IgD-negative memory B cell (primary cell): ENCODE measurements around the gene MED8. TPM values are rescaled to one million over a fixed set of nuclear protein-coding genes. Genes with fewer than 3 reads are reported as not detected.

ENCODE experiments used
- H3K27ac Mint-ChIP-seq, 3 donors: one replicate each; pipeline ENCODE4 v1.8.0; 2020 to 2022; ENCODE audit warnings: mild to moderate bottlenecking in 3 of 3, mixed read lengths in 3 of 3, moderate library complexity in 1 of 3
- H3K27me3 Mint-ChIP-seq: one replicate; pipeline ENCODE4 v1.8.0; 2021; ENCODE audit warnings: mixed read lengths
- H3K36me3 Mint-ChIP-seq: one replicate; pipeline ENCODE4 v1.8.0; 2020; ENCODE audit warnings: mild to moderate bottlenecking, mixed read lengths
- H3K4me1 Mint-ChIP-seq, 3 donors: one replicate each; pipeline ENCODE4 v1.8.0; 2020 to 2022; ENCODE audit warnings: mixed read lengths in 3 of 3, mild to moderate bottlenecking in 1 of 3
- H3K4me3 Mint-ChIP-seq, 4 donors: one replicate each; pipeline ENCODE4 v1.8.0; 2020 to 2022; ENCODE audit warnings: mild to moderate bottlenecking in 4 of 4, mixed read lengths in 4 of 4, moderate library complexity in 3 of 4
- H3K9me3 Mint-ChIP-seq, 3 donors: one replicate each; pipeline ENCODE4 v1.8.0; 2020 to 2021; ENCODE audit warnings: mixed read lengths in 3 of 3, mild to moderate bottlenecking in 1 of 3
- polyA plus RNA-seq: library from polyadenylated mRNA; unstranded; fragments of 300-500 nt; fragmentation: Illumina TruSeq; gene quantifications from one replicate; pipeline ENCODE4 v1.2.3, GENCODE V29; 2021

Gene MED8, protein sequence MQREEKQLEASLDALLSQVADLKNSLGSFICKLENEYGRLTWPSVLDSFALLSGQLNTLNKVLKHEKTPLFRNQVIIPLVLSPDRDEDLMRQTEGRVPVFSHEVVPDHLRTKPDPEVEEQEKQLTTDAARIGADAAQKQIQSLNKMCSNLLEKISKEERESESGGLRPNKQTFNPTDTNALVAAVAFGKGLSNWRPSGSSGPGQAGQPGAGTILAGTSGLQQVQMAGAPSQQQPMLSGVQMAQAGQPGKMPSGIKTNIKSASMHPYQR
- polyA plus RNA-seq: 45.4 TPM

DNA sequence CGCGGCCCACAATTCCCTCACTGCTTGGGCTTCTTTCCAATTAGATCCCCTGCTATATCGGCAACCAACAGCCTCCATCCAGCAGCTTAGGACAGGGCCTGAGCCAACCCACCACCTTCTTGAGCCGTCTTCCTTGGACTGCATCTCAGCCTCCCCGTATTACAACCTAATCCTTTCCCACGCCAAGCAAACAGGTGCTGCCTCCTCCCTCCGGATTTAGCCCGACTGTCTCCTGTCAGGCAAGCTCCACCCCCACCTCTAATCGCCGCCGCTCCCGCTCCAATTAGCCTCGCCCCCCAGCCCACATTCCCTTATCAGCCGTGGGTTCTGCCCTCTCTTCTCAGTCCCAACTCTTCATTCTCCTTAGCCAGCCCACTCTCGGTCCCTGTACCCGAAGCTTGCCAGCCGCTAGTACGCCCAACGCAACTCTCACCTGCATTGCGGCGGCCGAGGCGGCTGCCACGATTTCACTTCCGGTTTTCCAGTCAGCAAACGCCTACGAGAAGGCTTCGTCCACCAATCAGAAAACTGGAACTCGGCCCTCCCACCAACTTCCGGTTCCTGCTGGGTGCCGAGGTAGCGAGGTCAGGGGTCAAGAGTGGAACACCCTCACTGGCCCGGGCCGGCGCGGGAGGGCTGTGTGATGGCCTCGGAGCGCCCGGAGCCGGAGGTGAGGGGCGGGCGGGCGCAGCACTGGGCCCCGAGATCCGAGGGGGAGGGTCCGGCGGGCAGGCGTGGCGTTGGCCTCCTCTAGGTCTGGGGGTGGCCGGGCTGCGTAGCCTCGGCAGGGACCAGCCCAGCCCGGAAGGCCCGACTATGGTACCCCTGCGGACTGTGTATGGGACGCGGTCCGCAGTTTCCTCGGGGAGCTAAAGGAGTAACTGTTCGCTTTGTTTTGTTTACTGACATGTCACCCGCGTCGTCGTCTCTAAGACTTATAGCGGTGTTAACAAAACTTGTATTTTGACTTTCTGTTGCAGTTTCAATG is at the start of gene MED8, which contains the start of gene SZT2:
Gene MED8 (minus strand): TSS at position 475 of the 988 bp plus-strand sequence. CDS start 36 bp downstream, at position 439.
Gene SZT2 (plus strand): TSS at position 574 of the 988 bp plus-strand sequence. CDS start 70 bp downstream, at position 644.
- H3K27ac Mint-ChIP-seq: peak within 1 kb of the TSS; percentile 65 to 99 (median 96)

DNA sequence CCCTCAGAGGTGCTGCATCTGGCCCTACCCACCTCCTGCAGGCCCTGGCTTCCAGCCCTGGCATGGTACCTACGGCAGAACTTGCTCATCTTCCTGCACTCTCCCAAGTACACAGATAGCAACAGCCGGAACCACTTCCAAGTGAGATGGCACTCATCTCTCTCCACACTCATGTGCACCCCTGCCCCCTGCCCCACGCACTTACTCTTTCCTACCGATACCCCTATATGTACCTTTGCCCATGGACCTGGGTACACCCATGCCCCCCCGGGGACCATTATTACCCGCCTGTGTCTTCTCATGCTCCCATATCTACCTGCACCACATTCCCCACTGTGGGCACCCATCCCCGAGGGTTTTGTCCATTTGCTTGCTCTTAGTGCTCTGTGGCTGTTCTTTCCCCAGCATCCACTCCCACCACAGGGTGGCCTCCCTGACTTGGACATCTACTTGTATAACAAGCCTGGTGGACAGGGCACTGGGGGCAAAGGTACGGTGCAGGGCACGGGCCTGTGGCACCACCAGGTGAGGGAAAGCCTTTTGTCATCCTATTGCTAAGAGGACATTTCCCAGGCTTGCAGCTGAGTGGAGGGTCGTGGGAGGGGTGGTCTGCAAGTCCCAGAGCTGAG is 49.5 kb upstream of the MED8 start:
- Mint-ChIP-seq H3K27me3 (no peaks in the 10 kb centered on the region), H3K36me3 (no peaks in the 10 kb centered on the region), H3K4me3 (no peak overlapping the region), H3K9me3 (no peaks in the 10 kb centered on the region), H3K27ac (no peak overlapping the region), H3K4me1 (no peaks in the 10 kb centered on the region)

More for the DNA sequence above, at the start of gene MED8, which contains the start of gene SZT2:
- H3K36me3 Mint-ChIP-seq: no peaks in the 10 kb centered on the region
- no peaks in the 10 kb centered on the region for H3K27me3 Mint-ChIP-seq
- no peaks in the 10 kb centered on the region for H3K9me3 Mint-ChIP-seq
- peaks cover 30 to 45% (median 30%) of the 10 kb centered on the region in 3 donors for H3K4me1 Mint-ChIP-seq
- peak within 1 kb of the TSS; percentile 97 to 100 (median 100) for H3K4me3 Mint-ChIP-seq

DNA sequence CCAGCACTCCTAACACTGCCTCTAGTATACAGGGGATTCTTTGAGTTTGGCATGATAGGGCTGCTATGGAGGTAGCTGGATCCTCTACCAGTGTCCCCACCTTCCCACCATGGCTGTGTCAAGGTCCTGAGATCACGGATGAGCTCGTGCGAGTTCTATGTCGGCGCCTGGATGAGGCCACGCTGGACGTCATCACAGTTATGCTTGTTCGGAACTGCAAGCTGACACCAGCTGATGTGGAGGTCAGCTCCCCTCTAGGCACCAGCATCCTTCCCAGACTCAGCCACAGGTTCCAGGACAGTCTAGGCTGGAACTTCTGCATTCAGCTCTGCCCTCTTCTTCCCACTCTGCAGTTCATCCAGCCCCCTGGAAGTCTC is 49.0 kb upstream of the MED8 start:
- H3K36me3 Mint-ChIP-seq: no peaks in the 10 kb centered on the region
- no peaks in the 10 kb centered on the region for H3K4me1 Mint-ChIP-seq
- no peak overlapping the region for H3K27ac Mint-ChIP-seq
- no peaks in the 10 kb centered on the region for H3K9me3 Mint-ChIP-seq
- H3K27me3 Mint-ChIP-seq: no peaks in the 10 kb centered on the region
- no peak overlapping the region for H3K4me3 Mint-ChIP-seq

DNA sequence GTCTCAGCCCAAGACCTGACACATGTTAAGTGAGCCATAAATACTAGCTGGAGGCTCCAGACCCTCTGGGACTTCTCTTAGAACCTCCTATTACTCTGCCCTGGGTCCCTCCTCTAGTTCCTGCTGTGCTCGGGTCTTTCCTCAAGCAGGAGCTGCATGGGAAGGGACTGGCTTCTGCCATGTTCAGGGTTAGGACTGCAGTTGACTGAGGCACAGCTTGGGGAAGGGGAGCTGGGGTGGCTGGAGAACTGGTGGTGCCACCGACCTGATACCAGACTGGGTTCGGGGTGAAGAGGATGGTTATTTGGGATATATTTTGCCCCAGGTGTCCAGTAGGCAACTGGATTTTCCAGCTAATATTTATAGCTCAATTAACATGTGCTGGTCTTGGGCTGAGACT is 48.4 kb upstream of the MED8 start:
- Mint-ChIP-seq H3K36me3 (peaks cover 2% of the 10 kb centered on the region), H3K4me3 (no peak overlapping the region), H3K27me3 (no peaks in the 10 kb centered on the region), H3K9me3 (no peaks in the 10 kb centered on the region), H3K27ac (peak overlapping the region in 1 of 3 donors; percentile 23), H3K4me1 (no peaks in the 10 kb centered on the region)

DNA sequence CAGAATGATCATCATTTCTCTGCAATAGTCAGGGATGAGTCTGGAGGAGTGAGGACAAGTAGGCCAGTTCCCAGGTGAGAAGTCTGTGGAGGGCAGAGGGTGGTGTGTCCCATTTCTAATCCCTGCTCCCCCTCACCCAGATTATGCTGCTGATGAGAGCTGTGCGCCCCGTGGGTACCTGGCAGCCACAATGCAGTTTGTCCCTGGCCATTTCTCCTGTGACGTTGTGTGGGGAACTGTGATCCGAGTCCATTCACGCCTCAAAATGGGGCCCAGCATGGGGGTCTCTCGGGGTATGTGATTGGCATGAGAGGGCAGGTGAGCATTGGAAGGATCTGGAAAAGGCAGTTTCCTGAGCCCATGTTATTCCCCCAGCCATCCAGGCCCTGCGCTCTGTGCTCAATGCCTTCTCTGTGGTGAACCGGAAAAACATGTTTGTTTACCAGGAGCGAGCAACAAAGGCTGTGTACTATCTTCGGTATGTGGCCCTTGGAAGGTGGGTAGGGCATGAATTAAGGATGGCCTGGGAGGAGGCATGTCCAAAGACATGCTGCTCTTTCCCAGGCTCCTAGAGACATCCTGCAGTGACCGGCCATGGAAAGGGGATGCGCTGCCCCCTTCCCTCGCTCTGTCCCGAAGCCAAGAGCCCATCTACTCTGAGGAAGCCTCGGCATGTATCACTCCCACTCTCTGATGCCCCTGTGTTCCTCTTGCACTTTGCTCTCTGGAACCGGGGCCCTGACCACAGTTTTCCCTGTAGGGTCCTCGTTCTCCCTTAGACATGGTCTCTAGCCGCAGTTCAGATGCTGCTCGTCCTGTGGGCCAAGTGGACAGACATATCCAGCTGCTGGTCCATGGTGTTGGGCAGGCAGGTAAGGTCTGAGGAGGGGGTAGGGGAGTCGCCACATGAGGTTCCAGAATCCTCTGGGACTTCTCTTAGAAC is 47.7 kb upstream of the MED8 start:
- H3K36me3 Mint-ChIP-seq: peaks cover 2% of the 10 kb centered on the region
- H3K9me3 Mint-ChIP-seq: no peaks in the 10 kb centered on the region
- H3K27me3 Mint-ChIP-seq: no peaks in the 10 kb centered on the region
- peak overlapping the region in 1 of 3 donors; percentile 23 for H3K27ac Mint-ChIP-seq
- peak overlapping the region in 1 of 4 donors; percentile 43 for H3K4me3 Mint-ChIP-seq
- no peaks in the 10 kb centered on the region for H3K4me1 Mint-ChIP-seq

DNA sequence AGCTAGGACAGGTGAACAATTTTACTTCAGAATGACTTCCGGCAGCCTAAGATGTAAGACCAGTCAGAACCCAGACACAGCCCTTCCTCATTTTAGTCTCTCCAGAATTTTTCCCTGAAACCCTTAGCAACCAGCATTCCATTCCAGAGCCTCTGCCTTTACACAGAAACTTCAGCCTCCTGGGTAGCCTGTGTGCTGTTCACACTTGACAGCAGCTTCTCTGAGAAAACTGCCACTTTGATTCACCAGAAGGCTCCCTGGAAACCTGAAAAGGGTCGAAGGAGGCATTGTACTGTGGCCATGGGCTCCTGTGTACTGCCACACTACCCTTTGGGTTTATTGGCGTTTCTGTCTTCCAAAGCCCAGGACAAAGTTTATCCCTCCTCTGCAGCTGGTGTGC is 46.8 kb upstream of the MED8 start:
- Mint-ChIP-seq H3K27me3 (no peaks in the 10 kb centered on the region), H3K4me1 (no peaks in the 10 kb centered on the region), H3K4me3 (no peak overlapping the region), H3K9me3 (no peaks in the 10 kb centered on the region), H3K27ac (no peak overlapping the region), H3K36me3 (peaks cover 7% of the 10 kb centered on the region)

DNA sequence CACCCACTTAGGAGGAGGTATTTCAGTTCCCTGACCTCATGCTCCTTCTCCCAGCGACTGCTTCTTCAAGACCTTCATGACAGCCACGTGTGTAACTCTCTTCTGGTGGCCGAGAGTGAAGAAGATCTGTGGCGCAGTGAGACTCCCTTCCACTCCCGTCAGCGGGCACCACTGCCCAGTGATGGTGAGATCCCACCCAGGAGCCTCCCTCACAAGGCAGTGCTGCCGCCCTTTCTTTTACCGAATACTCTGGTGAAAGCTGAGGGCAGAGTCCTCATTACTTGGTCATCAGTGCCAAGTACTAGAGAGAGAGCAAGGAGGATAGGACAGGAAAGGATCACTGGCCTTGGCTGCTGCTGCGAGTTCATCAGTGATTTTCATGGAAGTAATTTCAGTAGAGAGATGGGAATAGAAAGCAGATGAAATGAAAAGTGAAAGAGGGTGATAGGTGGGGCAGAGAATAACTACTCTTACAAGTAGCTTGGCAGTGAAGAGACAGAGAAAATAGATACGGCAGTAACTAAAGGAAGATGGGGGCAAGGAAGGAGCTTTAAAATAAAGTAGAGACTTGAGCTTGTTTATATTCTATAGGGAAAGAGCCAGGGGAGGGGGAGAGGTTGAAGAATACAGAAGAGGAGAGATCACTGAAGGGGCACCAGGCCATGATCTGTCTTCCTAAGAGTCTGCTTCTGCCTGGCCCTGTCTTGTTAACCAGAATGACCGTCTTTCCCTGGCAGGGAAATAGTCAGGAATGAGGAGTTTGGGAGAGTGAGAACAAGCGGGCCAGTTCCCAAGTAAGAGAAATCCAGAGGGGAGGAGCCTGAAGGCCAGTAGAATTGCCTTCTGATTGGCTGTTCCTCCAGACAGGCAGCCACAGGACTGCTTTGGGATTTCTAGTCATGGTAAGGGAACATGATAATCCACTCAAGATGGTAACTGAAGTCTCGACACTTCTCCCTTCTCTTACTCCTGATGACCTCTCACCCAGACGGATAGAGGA is 45.8 kb upstream of the MED8 start:
- H3K4me1 Mint-ChIP-seq: no peaks in the 10 kb centered on the region
- no peaks in the 10 kb centered on the region for H3K27me3 Mint-ChIP-seq
- no peaks in the 10 kb centered on the region for H3K9me3 Mint-ChIP-seq
- peak overlapping the region in 2 of 3 donors; percentile 5 to 22 for H3K27ac Mint-ChIP-seq
- H3K36me3 Mint-ChIP-seq: peaks cover 9% of the 10 kb centered on the region
- no peak overlapping the region for H3K4me3 Mint-ChIP-seq

DNA sequence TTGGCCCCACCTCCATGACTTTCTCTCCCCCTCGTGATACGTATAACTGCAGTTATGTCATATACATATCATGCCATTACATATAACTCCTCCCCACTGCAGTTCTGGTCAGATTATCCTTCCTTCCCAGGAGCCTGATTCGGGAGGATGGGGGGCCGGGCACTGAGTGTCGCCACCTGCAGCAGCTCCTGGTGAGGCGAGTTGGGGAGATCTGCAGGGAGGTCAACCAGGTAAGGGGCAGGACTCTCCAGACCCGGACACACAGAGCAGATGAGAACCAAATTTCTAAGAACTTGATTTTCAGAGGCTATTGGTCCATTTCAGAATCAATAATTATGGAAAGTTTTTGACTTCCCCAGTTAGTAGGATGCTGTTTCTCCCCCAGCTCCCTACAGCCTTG is 44.7 kb upstream of the MED8 start:
- Mint-ChIP-seq H3K4me3 (no peak overlapping the region), H3K27ac (peak overlapping the region in 1 of 3 donors; percentile 55), H3K36me3 (peaks cover 9% of the 10 kb centered on the region), H3K27me3 (no peaks in the 10 kb centered on the region), H3K9me3 (no peaks in the 10 kb centered on the region), H3K4me1 (no peaks in the 10 kb centered on the region)

DNA sequence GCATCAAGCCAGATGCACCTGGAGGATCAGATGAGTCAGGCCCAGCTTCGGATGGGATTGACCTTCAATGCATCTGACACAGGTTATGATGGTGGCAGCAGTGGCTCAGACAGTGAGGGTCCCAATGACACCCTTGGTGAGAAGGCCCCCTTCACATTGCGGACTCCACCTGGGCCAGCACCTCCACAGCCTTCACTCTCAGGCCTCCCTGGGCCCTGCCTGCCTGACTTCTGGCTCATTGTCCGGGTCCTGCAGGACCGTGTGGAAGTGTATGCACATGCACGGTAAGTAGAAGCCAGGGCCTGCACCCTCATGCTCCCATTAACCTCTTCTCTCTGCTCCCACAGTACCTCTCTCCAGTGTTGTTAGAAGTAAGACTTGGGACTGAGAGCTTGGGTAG is 43.3 kb upstream of the MED8 start:
- Mint-ChIP-seq H3K36me3 (peaks cover 9% of the 10 kb centered on the region), H3K9me3 (no peaks in the 10 kb centered on the region), H3K27me3 (no peaks in the 10 kb centered on the region), H3K4me1 (no peaks in the 10 kb centered on the region), H3K4me3 (no peak overlapping the region), H3K27ac (no peak overlapping the region)

DNA sequence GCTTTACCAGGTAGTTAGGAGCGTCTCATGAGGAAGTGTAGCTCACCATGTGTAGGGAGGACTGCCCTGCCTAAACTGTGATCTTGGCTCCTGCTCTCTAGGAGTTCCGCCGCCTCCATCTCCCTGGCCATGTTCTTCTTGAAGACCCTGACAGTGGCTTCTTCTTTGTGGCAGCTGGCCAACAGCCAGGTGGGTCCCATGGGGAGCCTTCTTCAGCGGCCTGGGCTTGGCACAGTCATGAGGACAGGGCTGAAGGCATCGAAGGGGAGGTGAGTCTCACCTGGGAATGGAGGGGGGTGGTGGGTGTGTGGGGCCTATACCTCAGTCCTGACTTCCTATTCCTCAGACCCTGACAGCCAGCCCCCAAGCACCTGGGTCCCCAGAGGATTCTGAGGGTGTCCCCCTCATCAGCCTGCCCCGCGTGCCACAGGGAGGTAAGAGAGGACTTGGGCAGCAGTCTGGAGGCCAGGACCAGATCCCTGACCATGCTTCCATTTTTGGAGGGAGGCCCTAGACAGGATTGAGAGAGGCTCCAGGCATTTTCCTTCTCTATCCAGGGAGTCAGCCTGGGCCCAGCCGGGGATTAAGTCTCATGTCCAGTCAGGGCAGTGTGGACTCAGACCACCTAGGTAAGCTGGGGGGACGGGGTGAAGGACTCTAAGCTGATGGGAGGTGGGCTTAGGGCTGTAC is 42.7 kb upstream of the MED8 start:
- Mint-ChIP-seq H3K27me3 (no peaks in the 10 kb centered on the region), H3K27ac (no peak overlapping the region), H3K9me3 (no peaks in the 10 kb centered on the region), H3K4me1 (no peaks in the 10 kb centered on the region), H3K36me3 (peaks cover 9% of the 10 kb centered on the region), H3K4me3 (no peak overlapping the region)

DNA sequence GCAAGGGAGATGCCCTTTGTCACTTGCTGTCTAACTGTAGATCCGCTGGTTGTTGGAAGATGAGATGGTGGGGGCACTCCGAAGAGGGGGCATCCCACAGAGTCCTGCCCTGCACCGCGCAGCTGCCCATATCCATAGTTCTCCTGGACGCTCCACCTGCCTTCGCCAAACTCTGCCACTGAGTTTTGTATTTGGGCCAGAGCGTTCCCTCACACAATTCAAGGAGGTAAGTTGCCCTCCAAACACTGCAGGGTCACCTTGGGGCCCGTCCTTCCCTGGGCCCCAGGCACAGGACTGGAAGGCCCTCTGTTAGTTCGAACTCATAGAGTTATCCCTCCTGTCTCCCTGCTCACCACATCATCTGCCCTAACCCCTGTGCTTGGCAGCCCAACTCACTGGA is 42.1 kb upstream of the MED8 start:
- Mint-ChIP-seq H3K27me3 (no peaks in the 10 kb centered on the region), H3K9me3 (no peaks in the 10 kb centered on the region), H3K36me3 (peaks cover 10% of the 10 kb centered on the region), H3K4me1 (no peaks in the 10 kb centered on the region), H3K27ac (peak overlapping the region in 1 of 3 donors; percentile 20), H3K4me3 (no peak overlapping the region)

DNA sequence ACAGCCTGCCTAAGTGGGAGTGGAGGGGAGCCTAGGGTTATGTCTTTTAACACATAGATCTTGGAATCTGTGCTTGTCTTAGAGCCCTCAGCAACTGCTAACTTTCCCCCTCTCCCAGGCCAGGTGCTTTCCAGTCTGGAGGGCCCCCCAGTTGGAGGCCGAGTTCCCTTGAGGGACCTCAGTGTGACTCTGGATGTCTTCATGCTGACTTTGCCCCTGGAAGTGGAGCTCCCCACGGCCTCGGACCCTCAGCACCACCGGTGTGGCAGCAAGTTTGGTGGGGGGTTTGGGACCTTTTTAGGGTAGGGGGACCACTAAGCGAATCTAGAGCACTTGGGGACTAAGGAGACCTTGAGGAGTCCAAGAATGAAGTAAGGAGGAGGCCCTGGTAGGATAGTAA is 41.2 kb upstream of the MED8 start:
- Mint-ChIP-seq H3K4me3 (no peak overlapping the region), H3K27ac (peak overlapping the region in 1 of 3 donors; percentile 65), H3K36me3 (peaks cover 11% of the 10 kb centered on the region)

DNA sequence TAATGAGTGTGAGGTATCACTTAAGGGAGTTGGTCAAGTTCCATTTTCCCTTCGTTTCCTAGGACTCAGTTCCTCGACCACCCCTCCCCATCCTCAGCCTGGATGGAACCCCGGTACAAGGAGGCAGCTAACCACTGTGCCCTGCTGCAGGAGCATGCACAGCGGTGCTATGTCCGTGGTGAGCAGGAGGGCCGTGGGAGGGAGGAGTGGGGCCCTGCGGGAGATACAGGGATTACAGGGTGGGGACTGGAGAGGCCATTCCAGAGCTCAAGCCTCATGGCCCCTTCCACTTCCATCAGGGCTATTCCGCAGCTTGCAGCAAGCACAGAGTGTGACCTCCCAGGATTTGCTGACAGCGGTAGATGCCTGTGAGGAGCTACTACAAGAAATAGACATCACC is 38.3 kb upstream of the MED8 start:
- Mint-ChIP-seq H3K4me3 (no peak overlapping the region), H3K27ac (no peak overlapping the region), H3K27me3 (no peaks in the 10 kb centered on the region), H3K4me1 (peaks cover 0 to 2% (median 0%) of the 10 kb centered on the region in 3 donors), H3K36me3 (peaks cover 9% of the 10 kb centered on the region), H3K9me3 (no peaks in the 10 kb centered on the region)

More for the DNA sequence above, 41.2 kb upstream of the MED8 start:
- H3K9me3 Mint-ChIP-seq: no peaks in the 10 kb centered on the region
- H3K27me3 Mint-ChIP-seq: no peaks in the 10 kb centered on the region
- no peaks in the 10 kb centered on the region for H3K4me1 Mint-ChIP-seq
